Lower leg skin (tissue), 3 donors: ENCODE data around the gene SNAP23.

ENCODE experiments used
- CTCF ChIP-seq, 3 donors: fragments of 450-650 bp; IDR thresholded peaks; one replicate each; pipeline ENCODE4 v1.5.1; 2016; ENCODE audit warnings: antibody characterized with exemption in 3 of 3, mild to moderate bottlenecking in 3 of 3, moderate library complexity in 2 of 3
- POLR2A ChIP-seq, 2 donors: fragments of 450-650 bp; IDR thresholded peaks; one replicate each; pipeline ENCODE4 v1.6.1; 2016 to 2017; ENCODE audit warnings: antibody characterized with exemption in 2 of 2, mild to moderate bottlenecking in 1 of 2, moderate library complexity in 1 of 2

- TF ChIP-seq CTCF (IDR thresholded peaks at IDR 0.05) (no peak), POLR2A (IDR thresholded peaks at IDR 0.05) (no peak)
These were observed 85.9 kb downstream of the SNAP23 start for GRCh38 chr15:42581272-42581730.
